Psoas muscle (tissue), 7 donors: ENCODE data around the gene ARL17B. TPM values are rescaled to one million over a fixed set of nuclear protein-coding genes. Genes with fewer than 3 reads are reported as not detected.

ENCODE experiments used
- polyA plus RNA-seq, 3 donors: library from polyadenylated mRNA; stranded (reverse); fragments of 200-250 nt; gene quantifications; one replicate each; pipeline ENCODE4 v1.2.3, GENCODE V29; 2013
- total RNA-seq, 4 donors: library from RNA; stranded (reverse); fragmentation: NEBNext Ultra II Directional in 2 of 4; extraction: Animal tissue kit (Norgen Biotek cat#: 25700) in 2 of 4; gene quantifications; one replicate each; pipeline versions ENCODE4 v1.2.1 to v1.2.4, GENCODE V29; 2021 to 2023
- donor health status: healthy with polysubstance abuse.
- donor health status: DM: no; HTN: no; CAD: no; lungs with moderate emphysema.
- donor health status: Bipolar disorder and iron deficiency.
- donor health status: healthy.
- donor health status: DM: no; HTN: no; CAD: no.
- donor health status: DM: no; HTN: no; CAD: no.
- donor health status: DM: yes; HTN: yes; CAD: no.

Gene ARL17B
- total and polyA plus RNA-seq, 7 donors = 3.8 to 27.1 (median 8.5) TPM

Other genes with a start within 250 kb of the ARL17B start
- 10 to 100 TPM; 25.8 to 37.5 (median 34.1) TPM for gene KANSL1, start 168.3 kb downstream of the ARL17B start, total RNA-seq
- gene KANSL1, start 168.3 kb downstream of the ARL17B start, polyA plus RNA-seq = 10 to 100 TPM in 1 of 3 donors, 1 to 10 TPM in 2; 6.9 to 15.3 (median 9.8) TPM
- gene LRRC37A, start 66.6 kb downstream of the ARL17B start, total RNA-seq = 1 to 10 TPM in 2 of 4 donors, under 1 TPM in 2; 0.17 to 3.0 (median 1.5) TPM
- gene LRRC37A, start 66.6 kb downstream of the ARL17B start, polyA plus RNA-seq = 1 to 10 TPM in 1 of 3 donors, under 1 TPM in 2; 0.47 to 1.3 (median 0.61) TPM
- gene LRRC37A2, start 150.7 kb upstream of the ARL17B start, total RNA-seq = 10 to 100 TPM in 1 of 4 donors, 1 to 10 TPM in 3; 2.6 to 13.3 (median 5.7) TPM
- gene LRRC37A2, start 150.7 kb upstream of the ARL17B start, polyA plus RNA-seq = 1 to 10 TPM; 1.5 to 6.7 (median 1.9) TPM
- 10 to 100 TPM in 2 of 4 donors, 1 to 10 TPM in 2; 6.0 to 13.3 (median 10.2) TPM for gene ARL17A, start 217.9 kb upstream of the ARL17B start, total RNA-seq
- gene ARL17A, start 217.9 kb upstream of the ARL17B start, polyA plus RNA-seq = 1 to 10 TPM; 1.1 to 7.2 (median 2.5) TPM
- gene NSF, start 228.9 kb upstream of the ARL17B start, total RNA-seq = 100 to 1,000 TPM in 1 of 4 donors, 10 to 100 TPM in 3; 19.7 to 103 (median 47.0) TPM
- 10 to 100 TPM; 19.3 to 40.2 (median 21.8) TPM for gene NSF, start 228.9 kb upstream of the ARL17B start, polyA plus RNA-seq